Esophagus squamous epithelium (tissue), 5 donors: ENCODE measurements around the gene SOCS1. TPM values are rescaled to one million over a fixed set of nuclear protein-coding genes. Genes with fewer than 3 reads are reported as not detected.

Experiments
- DNase-seq: peaks from one replicate; lab custom pipeline; 2025; lab: John Stamatoyannopoulos, UW
- H3K27ac ChIP-seq, 4 donors: fragments of 200-600 bp; sonication (generic); one replicate each; pipeline ENCODE4 v1.5.1; 2016 to 2019; ENCODE audit warnings: mild to moderate bottlenecking in 1 of 4
- H3K27me3 ChIP-seq, 4 donors: fragments of 200-600 bp; sonication (generic); 1 replicate in 3 of 4; 2 replicates in 1 of 4; pipeline versions ENCODE4 v1.5.1 to v1.6.0; 2017 to 2021; ENCODE audit warnings: antibody characterized with exemption in 1 of 4
- H3K36me3 ChIP-seq, 3 donors: fragments of 200-600 bp; sonication (generic); one replicate each; pipeline ENCODE4 v1.5.1; 2016 to 2019
- H3K4me1 ChIP-seq, 3 donors: fragments of 200-600 bp; sonication (generic); one replicate each; pipeline ENCODE4 v1.5.1; 2017 to 2019
- H3K4me3 ChIP-seq, 4 donors: fragments of 200-600 bp; sonication (generic); 1 replicate in 3 of 4; 2 replicates in 1 of 4; pipeline ENCODE4 v1.5.1; 2016 to 2019; ENCODE audit warnings: mild to moderate bottlenecking in 2 of 4, moderate library complexity in 1 of 4
- H3K9me3 ChIP-seq, 3 donors: fragments of 200-600 bp; sonication (generic); one replicate each; pipeline ENCODE4 v1.5.1; 2016 to 2019
- CTCF ChIP-seq, 6 experiments: fragments of 450-650 bp in 4 of 6; fragments of 200-600 bp in 2 of 6; sonication (generic) in 2 of 6; IDR thresholded peaks; one replicate each; pipeline ENCODE4 v1.5.1; 2016 to 2019; ENCODE audit warnings: antibody characterized with exemption in 6 of 6, mild to moderate bottlenecking in 4 of 6, moderate library complexity in 4 of 6
- POLR2A ChIP-seq, 4 donors: fragments of 450-650 bp; IDR thresholded peaks; one replicate each; pipeline ENCODE4 v1.6.1; 2017; ENCODE audit warnings: antibody characterized with exemption in 4 of 4, mild to moderate bottlenecking in 4 of 4, moderate library complexity in 3 of 4
- WGBS, 2 donors: methylation state at CpG; one replicate each; pipeline ENCODE4 v1.1.5; 2018; 5-methylcytosine and 5-hydroxymethylcytosine counted together
- intact Hi-C: fragments of 100-400 bp; cut with DNase I; formaldehyde crosslinking; loops from one replicate; pipeline ENCODE4 v1.15.0; 2022
- total RNA-seq, 4 donors: library from RNA; depleted of rRNA; stranded (reverse); fragments of >200 nt; gene quantifications; one replicate each; pipeline ENCODE4 v1.1.0, GENCODE V29; 2016
- donor health status: DM: yes; HTN: yes; CAD: no.

The SOCS1 gene
- total RNA-seq, 4 donors from 2014 or later = 0.42 to 9.3 (median 3.7) TPM

GRCh38 chr16:11296706-11297491 is 40.9 kb upstream of the SOCS1 start:
- Histone ChIP-seq H3K4me1 (peaks cover 12 to 38% (median 16%) of the 10 kb centered on the region in 3 donors), H3K27me3 (peaks cover 0 to 6% (median 0%) of the 10 kb centered on the region in 4 donors), H3K27ac (peak overlapping the region in 1 of 4 donors; percentile 26), H3K9me3 (no peaks in the 10 kb centered on the region), H3K36me3 (no peaks in the 10 kb centered on the region), H3K4me3 (peak overlapping the region in 2 of 4 donors; percentile 26 to 54)
- no peak for DNase-seq
- intact Hi-C loops = no loop called here
- TF ChIP-seq POLR2A (IDR thresholded peaks at IDR 0.05) (no peak), CTCF (IDR thresholded peaks at IDR 0.05) (no peak)
- whole genome bisulfite sequencing, 2 donors = 37 to 39% methylated on average over 9 of the region's 10 CpGs

DNA sequence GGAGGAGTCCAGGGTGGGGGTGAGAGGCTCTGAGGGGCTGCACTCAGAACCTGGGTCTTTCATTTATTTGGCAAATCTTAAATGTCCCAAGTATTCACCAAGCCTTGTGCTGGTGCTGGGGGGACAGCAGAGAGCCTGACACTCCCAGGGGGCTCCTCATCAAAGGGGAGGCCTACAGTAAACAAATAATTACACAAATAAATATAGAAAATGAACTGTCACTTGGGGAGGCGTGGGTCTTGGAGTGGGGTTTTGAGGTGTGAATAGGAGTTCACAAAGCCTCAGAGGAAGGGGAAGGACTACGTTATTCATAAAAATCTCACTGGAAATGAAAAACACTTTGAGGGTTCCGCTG is 40.3 kb upstream of the SOCS1 start:
- H3K27ac ChIP-seq = no peak overlapping the region
- no peaks in the 10 kb centered on the region for H3K9me3 ChIP-seq
- intact Hi-C loops = no loop called here
- TF ChIP-seq POLR2A (IDR thresholded peaks at IDR 0.05) = no peak
- TF ChIP-seq CTCF (IDR thresholded peaks at IDR 0.05) = no peak
- peaks cover 0 to 6% (median 0%) of the 10 kb centered on the region in 4 donors for H3K27me3 ChIP-seq
- no peak overlapping the region for H3K4me3 ChIP-seq
- DNase-seq = no peak
- 71 to 85% methylated on average over 3 of the region's 3 CpGs for WGBS, 2 donors
- no peaks in the 10 kb centered on the region for H3K36me3 ChIP-seq
- peaks cover 12 to 37% (median 16%) of the 10 kb centered on the region in 3 donors for H3K4me1 ChIP-seq

GRCh38 chr16:11295672-11296071 is 39.7 kb upstream of the SOCS1 start:
- Histone ChIP-seq H3K9me3 (no peaks in the 10 kb centered on the region), H3K27me3 (peaks cover 0 to 6% (median 0%) of the 10 kb centered on the region in 4 donors), H3K36me3 (no peaks in the 10 kb centered on the region), H3K4me1 (peaks cover 12 to 37% (median 16%) of the 10 kb centered on the region in 3 donors), H3K4me3 (no peak overlapping the region), H3K27ac (no peak overlapping the region)
- intact Hi-C loops = no loop called here
- WGBS, 2 donors = 88 to 89% methylated on average over 4 of the region's 4 CpGs
- no peak for TF ChIP-seq POLR2A (IDR thresholded peaks at IDR 0.05)
- TF ChIP-seq CTCF (IDR thresholded peaks at IDR 0.05) = no peak
- DNase-seq = no peak

GRCh38 chr16:11292076-11292748 is 36.2 kb upstream of the SOCS1 start:
- Histone ChIP-seq H3K27ac (no peak overlapping the region), H3K9me3 (no peaks in the 10 kb centered on the region), H3K27me3 (peaks cover 0 to 6% (median 0%) of the 10 kb centered on the region in 4 donors), H3K4me1 (peaks cover 5 to 8% (median 7%) of the 10 kb centered on the region in 3 donors), H3K4me3 (no peak overlapping the region), H3K36me3 (no peaks in the 10 kb centered on the region)
- DNase-seq = no peak
- 88% methylated on average over 7 of the region's 7 CpGs for WGBS, 2 donors
- intact Hi-C loops = no loop called here
- TF ChIP-seq POLR2A (IDR thresholded peaks at IDR 0.05) (no peak), CTCF (IDR thresholded peaks at IDR 0.05) (no peak)
